GF-D8 (cell line): Measurements from ENCODE around the gene EHMT1.

Experiments
- DNase-seq: peaks from one replicate; lab custom pipeline; 2025; lab: John Stamatoyannopoulos, UW

Gene EHMT1

DNA sequence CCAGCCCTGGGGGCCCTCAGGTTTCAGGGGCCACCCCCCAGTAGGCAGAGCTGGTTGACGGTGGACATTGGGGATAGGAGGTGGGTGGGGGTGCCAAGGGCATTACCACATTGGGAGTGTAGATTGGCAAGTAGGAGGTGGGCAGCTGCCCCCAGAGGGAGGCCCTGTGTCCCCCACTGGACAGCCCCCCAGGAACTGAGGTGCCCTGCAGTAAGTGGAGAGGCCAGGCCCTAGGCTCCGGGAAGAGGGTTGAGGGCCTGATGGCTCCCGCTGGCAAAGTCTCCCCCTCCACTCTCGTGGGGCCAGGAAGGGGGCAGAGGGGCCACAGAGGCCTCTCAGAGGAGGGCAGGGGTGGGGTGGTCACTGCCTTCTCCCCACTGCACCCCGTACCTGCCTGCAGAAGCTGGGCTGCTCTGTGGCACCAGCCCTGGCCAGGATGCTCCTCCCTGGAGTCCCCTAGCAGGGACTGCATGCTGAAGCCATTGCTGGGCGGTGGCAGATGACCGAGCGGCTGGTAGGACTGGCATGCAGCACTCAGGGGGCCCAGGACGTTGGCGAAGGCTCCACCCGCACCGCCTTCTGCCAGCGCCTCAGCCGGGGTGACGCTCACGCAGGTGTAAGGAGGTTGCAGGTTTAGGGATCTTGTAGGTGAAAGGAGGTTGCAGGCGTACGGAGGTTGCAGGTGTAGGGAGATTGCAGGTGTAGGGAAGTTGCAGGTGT is 169.1 kb downstream of the EHMT1 start:
- no peak for DNase-seq

DNA sequence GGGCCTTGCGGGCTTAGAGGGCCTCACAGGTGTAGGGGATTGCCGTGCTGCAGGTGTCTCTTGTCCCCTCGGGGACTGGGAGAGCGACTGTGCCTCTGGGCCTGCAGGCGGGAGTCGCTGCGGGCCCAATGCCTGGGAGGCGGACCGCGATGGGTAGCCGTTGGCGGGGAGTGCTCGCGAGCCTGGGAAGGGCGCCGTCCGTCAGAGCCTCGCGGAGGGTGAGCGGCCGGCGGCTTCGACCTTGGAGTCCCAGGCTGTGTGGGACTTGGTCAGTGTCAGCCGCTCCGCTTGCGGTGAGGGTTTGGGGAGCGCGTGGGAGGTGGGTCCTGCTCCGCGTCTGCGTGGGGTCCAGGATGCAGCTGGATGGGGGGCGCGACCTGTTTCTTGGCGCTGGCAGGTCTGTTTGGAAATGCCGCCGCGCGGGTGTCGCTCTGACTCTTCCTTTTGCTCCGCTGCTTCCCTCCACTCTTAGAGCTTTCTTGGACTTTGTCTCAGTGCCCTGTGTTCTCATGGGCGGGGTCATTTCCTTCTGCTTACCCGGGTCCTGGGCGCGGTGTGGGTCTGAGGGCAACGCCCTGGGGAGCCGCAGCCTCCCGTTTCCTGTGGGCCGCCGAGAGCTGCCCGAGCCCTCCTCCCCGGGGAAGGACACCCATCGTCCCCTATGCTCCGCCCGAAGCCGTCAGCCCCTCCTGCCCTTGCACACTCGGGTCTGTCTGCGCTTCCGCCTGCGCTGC is 169.9 kb downstream of the EHMT1 start:
- DNase-seq = no peak

DNA sequence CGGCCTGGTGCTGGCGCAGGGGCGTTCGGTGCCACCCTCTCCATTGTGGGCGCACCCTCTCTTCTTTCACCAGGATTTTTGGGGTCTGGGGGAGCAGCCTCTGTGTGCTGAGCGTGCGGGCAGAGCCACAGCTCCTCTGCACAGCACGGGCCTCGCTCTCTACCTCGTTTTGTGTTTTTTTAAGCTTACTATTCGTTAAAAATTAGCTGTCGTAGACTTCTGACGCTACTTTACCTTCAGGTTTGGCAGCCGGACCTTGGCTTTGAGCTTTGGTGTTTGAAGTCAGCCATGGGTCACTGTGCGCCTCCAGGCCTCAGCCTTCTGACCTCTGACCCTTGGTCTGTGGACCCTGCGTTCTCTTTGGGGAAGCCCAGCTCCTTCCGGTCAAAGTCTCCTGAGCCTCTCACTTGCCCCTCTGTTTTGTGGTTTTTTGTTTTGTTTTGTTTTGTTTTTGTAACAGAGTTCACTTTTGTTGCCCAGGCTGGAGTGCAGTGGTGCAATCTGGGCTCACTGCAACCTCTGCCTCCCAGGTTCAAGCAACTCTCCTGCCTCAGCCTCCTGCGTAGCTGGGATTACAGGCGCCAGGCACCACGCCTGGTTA is 170.6 kb downstream of the EHMT1 start:
- DNase-seq = no peak

DNA sequence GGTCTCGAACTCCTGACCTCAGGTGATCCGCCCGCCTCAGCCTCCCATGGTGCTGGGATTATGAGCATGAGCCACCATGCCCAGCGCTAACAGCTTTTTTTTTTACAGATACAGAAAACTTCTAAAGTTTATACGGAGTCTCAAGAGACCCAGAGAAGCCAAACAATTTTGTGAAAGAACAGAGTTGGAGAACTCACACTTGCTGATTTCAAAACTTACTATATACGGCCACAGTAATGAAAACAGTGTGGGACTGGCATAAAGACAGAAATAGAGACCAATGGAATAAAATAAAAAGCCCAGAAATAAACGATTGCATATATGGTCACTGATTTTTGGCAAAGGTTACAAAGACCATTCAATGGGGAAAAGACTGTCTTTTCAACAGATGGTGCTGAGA is 173.1 kb downstream of the EHMT1 start:
- DNase-seq = no peak

DNA sequence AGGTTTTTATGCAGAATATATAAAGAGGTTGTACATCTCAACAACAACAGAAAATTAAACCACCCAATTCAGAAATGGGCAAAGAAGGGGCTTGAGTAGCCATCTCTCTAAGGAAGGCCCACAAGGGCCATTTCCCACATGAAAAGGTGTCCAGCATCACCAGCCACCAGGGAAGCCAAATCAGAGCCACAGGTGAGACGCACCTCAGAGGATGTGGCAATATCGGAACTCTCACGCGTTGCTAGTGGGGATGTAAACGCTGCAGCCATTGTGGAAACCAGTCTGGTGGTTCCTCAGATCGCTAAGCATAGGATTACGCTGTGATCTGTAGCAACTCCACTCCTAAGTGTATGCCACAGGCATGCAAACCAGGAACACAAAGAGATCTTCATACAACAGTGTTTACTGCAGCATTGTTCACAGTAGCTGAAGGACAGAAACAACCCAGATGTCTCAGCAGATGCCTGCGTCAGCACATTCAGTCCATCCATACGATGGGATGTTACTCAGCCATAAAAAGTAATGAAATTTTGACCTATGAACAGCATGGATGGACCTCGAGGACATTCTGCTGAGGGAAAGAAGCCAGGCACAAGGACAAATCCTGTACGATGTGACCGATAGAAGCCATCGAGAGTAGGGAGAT is 174.5 kb downstream of the EHMT1 start:
- DNase-seq = no peak

DNA sequence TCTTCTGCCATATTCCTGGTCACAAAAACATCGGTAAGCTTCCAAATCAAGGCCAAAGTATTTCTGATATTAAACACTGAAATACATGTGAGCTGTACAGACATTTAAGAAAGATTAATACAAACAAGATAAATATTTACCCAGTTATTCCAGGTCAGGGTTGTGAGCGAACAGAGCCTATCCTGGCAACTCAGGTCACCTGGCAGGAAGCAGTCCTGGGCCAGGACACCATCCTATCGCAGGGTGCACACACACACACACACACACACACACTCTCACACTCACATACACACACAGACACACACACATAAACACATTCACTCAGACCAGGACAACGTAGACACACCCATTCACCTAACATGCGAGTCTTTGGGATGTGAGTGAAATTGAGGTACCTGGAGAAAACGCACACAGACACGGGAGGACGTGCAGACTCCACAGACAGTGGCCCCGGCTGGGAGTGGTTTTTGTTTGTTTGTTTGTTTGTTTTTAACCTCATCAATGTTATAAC is 176.4 kb downstream of the EHMT1 start:
- DNase-seq = no peak

DNA sequence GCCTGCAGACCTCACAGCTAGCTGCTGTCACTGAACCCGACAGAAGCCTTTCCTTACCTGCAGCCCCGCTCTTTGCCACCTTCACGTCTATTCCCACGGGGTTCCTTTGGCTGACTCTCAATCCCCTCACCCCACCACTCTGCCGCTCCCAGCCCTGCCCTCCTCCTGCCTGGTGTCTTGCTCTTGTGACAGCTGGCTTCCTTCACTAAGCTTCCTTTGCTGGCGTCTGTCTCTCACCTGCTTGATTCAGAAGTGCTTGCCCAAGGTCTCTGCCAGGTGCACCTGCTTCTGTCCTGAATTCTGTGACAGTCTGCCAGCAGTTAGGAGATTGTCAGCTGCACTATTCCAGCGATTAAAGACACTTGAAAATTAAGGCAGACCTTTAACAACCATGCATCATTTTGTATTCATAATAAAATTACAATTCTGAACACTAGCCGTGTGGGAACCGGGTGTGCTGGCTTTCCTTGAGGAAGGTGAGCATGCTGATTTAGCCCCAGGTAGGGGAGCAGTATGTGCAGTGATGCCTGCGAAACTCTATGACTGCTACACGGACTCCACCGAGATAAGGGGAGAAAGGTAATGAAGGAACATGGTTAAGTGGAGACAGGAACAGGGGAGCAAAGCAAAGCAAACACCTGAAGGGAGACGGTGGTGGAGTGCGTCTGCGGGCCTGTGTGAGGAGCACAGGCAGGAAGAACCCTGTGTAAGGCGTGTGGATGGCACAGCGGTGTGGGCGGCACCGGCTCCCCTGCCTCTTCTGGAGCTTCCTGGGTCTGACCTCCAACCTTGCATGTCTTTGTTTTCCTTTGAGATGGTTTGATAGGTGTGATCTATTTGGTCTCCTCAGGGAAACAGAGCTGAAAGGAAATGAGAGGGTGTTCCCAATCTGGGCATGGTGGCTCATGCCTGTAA is 178.7 kb downstream of the EHMT1 start:
- DNase-seq = no peak

DNA sequence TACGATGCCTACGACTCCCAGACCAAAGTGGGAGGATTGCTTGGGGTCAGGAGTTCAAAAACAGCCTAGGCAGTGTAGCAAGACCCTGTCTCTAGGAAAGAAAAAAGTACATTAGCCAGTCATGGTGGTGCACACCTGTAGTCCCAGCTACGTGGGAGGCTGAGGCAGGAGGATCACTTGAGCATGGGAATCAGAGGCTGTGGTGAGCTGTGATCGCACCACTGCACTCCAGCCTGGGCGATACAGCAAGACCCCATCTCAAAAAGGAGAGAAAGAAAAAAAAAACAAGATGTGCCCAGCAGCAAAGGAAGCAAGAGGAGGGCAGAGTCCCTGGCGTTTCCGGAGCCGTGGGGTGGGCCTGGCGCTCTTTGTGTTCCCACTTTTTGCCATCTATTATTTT is 179.3 kb downstream of the EHMT1 start:
- no peak for DNase-seq

DNA sequence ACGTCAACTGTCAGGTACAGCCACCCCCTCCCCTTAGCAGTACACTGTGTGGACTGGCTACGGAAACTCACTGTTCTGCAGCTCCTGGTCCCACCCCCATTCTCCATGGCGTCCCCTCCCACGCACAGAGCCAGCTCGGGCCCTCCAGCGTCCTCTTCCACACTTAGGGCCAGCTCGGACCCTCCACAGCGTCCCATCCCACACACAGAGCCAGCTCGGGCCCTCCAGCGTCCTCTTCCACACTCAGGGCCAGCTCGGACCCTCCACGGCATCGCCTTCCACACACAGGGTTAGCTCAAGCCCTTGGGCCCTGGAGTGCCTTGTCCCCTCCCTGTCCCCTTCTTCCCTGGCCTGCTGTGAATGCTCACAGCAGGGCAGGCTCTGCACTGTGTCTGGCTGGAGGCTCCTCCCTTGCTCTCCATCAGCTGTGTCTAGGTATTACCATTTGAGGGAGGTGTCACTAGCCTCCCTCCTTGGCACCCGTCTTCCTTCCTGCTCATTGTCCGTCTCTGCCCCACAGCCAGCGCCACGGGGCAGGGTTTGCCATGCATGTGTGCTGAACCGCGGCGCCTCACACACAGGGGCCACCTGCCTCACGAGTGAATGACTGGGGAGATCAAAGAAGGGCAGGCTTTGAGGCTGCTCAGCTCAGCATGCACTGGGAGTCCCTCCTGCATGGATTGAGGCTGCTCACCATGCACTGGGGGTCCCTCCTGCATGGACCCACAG is 180.3 kb downstream of the EHMT1 start:
- no peak for DNase-seq

DNA sequence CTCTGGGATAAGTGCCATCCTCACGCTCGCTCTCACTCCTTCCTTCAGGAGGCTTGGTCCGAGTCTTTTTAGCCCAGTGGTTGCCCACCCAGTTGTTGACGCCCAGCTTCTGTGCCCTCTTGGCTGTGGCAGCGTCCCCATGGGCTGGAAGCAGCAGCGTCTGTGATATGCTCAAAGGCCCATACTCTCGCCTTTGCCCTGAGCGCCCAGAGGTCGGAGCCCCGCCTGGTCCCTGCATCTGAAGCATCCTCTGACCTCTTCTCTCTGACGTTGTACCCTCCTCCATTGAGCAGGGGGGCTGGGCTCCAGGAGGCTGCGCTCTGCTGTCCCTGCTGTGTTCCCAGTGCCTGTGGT is 180.8 kb downstream of the EHMT1 start:
- no peak for DNase-seq

DNA sequence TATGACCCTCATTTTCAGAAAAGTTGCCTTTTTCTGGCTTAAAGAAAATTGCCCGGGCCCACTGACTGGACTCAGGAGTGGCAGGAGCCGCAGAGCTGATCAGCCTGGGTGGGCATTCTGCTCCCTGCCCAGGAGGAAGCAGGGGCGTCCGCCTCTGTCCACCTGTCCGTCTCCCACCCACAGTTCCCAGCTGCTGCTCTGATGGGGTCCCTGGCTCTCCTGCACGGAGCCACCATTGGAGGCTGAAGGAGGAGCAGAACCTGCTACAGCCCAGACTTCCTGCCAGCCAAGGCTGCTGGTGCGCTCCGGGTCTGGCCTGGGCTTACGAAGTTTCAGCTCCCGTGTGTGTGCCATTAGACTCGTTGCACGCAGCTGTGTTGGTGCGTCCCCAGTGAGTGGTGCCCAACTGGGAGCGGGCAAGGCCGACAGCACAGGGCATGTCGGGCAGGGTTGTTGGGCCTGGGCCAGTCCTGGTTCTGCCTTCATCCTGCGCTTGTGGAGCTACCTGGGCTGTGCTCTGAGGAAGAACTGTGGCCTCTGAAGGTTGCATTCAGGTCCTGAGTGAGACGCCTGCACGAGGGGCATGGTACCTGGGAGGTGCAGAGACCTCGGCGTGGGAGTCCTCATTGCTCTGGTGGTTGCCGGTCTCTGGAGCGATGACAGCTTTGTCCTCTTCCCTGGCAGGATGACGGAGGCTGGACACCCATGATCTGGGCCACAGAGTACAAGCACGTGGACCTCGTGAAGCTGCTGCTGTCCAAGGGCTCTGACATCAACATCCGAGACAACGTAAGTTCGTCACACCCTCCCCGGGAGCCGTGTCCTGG is 181.6 kb downstream of the EHMT1 start:
- DNase-seq = no peak

DNA sequence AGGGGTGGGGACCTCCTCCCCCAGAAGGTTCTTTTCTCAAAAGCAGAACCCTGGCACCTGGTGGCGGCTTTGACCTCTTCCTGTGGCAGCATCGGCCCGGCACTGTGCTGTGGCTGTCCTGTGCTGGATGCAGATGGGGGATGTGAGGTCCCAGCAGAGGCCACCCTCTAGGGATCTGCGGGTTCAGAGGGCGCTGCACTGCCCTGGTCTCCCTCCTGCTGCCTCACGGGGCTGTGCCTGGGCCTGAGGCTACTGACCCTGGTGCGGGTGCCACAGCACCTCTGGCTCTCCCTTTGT is 182.2 kb downstream of the EHMT1 start:
- no peak for DNase-seq

DNA sequence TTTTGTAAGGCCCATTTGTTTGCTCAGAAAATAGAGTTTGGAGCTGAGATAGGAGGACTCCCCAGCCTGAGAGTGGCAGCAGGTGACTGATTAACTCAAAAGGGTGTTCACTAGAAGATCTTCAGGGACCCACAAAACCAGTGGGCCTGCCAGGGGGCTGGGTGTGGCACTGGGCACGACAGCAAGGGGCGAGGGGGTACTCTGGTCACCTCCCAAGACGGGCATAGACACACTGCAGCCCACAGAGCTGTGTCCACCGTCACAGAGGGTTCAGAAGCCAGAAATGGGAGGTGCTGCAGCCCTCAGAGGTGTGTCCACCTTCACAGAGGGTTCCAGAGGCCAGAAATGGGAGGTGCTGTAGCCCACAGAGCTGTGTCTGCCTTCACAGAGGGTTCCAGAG is 183.2 kb downstream of the EHMT1 start:
- no peak for DNase-seq

DNA sequence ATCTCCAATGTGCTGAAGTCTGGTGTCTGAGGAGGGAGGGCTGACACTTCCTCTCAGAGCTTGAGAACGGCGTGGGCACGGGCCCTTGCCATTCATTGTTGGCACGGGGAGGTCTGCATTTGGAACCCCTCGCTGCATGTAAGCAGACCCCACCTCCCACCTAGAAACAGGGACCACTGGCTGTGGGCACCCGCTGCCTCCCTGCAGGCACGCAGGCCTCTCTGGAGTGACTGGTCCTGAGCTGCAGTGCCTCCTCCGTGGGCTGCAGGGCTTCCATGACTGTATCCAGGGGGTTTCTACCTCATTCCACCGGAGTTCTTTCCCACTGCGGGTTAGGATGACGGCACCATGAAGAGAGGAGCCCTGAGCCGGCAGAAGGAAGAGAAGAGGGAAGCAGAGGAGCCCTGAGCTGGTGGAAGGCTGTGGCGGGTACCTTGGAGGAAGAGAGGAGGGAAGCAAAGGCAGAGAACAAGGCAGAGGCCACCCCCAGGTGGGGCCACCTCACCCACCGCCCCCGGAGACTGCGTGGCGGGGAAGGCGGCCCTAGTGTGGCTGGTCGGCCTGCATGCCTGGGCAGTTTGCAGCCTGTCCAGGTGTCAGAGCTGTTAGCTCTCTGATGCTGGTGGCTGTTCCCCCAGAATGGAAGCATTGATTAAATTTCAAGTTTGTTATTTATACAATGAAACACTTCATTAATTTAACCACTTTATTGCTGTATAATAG is 183.9 kb downstream of the EHMT1 start:
- no peak for DNase-seq

DNA sequence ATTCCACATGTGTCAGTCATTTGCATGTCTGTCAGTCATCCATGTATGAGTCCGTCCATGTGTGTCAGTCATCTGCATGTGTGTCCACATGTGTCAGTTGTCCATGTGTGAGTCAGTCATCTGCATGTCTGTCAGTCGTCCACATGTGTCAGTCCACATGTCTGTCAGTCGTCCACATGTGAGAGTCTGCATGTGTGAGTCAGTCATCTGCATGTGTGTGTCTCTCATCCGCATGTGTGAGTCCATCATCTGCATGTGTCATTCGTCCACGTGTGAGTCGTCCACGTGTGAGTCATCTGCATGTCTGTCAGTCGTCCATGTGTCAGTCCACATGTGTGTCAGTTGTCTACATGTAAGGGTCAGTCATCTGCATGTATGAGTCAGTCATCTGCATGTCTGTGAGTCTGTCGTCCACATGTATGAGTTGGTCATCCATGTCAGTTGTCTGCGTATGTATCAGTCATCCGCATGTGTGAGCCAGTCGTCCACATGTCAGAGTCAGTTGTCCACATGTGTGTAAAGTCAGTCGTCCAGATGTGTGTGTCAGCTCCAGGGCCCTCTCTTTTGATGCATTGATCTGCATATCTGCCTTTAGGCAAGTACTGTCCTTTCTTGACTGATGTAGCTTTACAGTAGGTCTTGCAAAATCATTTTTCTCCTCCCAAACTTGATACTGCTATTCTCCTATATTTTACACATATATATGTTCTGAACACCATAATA is 186.3 kb downstream of the EHMT1 start:
- DNase-seq = no peak

DNA sequence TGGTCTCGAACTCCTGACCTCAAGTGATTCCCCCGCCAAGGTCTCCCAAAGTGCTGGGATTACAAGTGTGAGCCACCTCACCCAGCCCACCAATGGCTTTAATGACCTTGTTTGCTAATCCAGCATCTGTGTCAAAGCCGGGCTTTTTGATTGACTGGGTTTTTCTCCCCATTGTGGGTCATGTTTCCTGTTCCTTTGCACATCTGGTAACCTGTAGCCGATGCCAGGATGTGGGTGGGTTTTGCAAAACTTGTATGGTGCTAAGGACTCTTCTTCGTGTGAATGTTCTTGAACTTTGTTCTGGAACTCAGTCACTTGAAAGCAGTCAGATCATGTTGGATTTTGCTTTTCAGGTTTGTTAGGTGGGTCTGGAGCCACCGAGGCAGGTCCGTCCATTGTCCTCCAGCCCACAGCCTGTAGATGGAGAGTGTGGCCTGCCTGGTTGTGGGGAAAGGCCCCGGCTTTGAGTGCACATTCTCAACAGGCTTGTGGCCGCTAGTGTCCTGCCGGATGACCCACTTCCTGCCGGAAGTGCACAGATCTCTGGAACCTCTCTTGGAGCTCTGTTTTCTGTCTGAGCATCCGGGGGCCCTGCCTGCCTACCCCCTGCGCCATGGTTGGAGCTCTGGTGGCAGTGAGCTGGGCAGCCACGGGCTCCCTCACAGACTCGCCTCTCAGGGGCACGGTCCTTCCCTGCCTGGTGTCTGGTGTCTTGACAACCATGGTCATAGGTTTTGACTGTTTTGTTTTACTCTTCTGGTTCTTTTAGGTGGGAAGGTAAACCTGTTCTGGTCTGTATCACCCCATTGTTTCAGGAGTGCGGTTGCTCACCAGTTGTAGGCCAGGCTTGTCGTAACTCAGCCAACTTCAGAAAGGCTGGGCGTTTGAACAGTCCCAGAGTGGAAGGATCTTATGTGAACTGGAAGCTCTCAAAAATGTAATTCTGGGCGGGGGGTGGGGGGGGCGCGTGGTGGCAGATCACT is 189.2 kb downstream of the EHMT1 start:
- DNase-seq = no peak

DNA sequence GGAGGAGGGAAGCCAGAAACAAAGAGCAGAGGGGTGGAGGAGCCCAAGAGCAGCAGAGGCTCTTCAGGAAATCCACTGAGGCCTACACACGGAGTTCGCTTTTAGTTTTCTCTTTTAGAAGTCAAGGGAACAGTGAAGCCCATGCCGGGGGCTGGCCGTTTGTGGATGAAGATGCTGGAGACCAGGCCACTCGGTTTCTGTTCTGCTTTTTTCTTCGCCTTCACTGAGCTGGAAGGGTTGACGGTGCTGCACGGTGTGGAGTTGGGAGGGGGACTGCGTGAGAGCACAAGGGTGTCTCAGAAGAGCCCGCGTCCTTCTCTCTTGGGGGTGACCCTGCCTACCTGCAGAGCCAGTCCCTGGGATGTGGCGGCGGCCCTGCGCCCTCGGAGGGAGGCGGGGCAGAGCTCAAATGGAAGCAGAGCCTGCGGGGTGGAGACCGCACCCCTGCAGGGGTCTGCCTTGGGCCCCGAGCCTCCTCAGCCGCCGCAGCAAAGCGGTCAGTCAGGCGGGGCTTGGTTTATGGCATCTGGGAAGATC is 190.3 kb downstream of the EHMT1 start:
- DNase-seq = no peak
